Upper lobe of left lung (tissue), 4 donors: ENCODE measurements around the gene NDUFS1.
"Not testable (repeated sequence)": the region's sequence is repeated elsewhere in the genome, so short reads cannot be mapped to it uniquely, and the experiment has no call there.

Experiments
- CTCF ChIP-seq, 6 experiments: fragments of 450-650 bp in 4 of 6; fragments of 200-600 bp in 2 of 6; sonication (generic) in 2 of 6; IDR thresholded peaks; one replicate each; pipeline ENCODE4 v1.5.1; 2016 to 2019; ENCODE audit warnings: antibody characterized with exemption in 6 of 6
- EP300 ChIP-seq, 4 donors: sonication (generic); formaldehyde crosslinking; IDR thresholded peaks; one replicate each; pipeline ENCODE4 v1.5.1; 2017; ENCODE audit warnings: antibody characterized with exemption in 4 of 4, control low read depth in 2 of 4
- POLR2A ChIP-seq, 4 donors: fragments of 450-650 bp; IDR thresholded peaks; one replicate each; pipeline ENCODE4 v1.5.1; 2016 to 2017; ENCODE audit warnings: antibody characterized with exemption in 4 of 4, mild to moderate bottlenecking in 2 of 4

- TF ChIP-seq CTCF, POLR2A, EP300 (IDR thresholded peaks at IDR 0.05): not testable (repeated sequence)
Observed at GRCh38 chr2:206162401-206162800, 3.2 kb upstream of the NDUFS1 start.
